ENCODE data around the gene TMEM14A.
"Not testable (repeated sequence)": the region's sequence is repeated elsewhere in the genome, so short reads cannot be mapped to it uniquely, and the experiment has no call there.

The TMEM14A gene

GRCh38 chr6:52706001-52706400 lies 35.1 kb downstream of the TMEM14A start:
- H2BK120ac ChIP-seq (ENCODE audit: low read depth, low read length): no peak overlapping the region
- H2BK15ac ChIP-seq (ENCODE audit: low read length): no peak overlapping the region
- H3K9ac ChIP-seq (ENCODE audit: low read depth, low read length, poor library complexity): no peak overlapping the region
- H2AK5ac ChIP-seq (ENCODE audit: low read depth, low read length): no peak overlapping the region
- H2BK12ac ChIP-seq (ENCODE audit: low read length): no peak overlapping the region
- no peaks in the 10 kb centered on the region for H3K4me1 ChIP-seq (ENCODE audit: control insufficient read depth in 2 of 2, insufficient read depth in 1 of 2, low read depth in 1 of 2, low read length in 2 of 2)
- H3K18ac ChIP-seq (ENCODE audit: low read length): no peak overlapping the region
- H2AFZ ChIP-seq (ENCODE audit: low read length): no peak overlapping the region
- no peaks in the 10 kb centered on the region for H3K9me3 ChIP-seq (replicated peaks in 1 of 2; ENCODE audit: control insufficient read depth in 2 of 2, insufficient read depth in 1 of 2, low read depth in 1 of 2, low read length in 2 of 2)
- H3K27ac ChIP-seq (replicated peaks; ENCODE audit: low read length): no peak overlapping the region
- H2BK5ac ChIP-seq (ENCODE audit: low read length): no peak overlapping the region
- H3K4me2 ChIP-seq (ENCODE audit: insufficient read depth, low read length, poor library complexity, severe bottlenecking): no peak overlapping the region
- no peaks in the 10 kb centered on the region for H3K36me3 ChIP-seq (replicated peaks in 1 of 2; ENCODE audit: control insufficient read depth in 2 of 2, insufficient read depth in 2 of 2, low read length in 2 of 2)
- H3K4me3 ChIP-seq (ENCODE audit: low read length in 2 of 2): no peak overlapping the region
- no peak overlapping the region for H4K91ac ChIP-seq (ENCODE audit: low read depth, low read length, poor library complexity)
- no peak overlapping the region for H3K14ac ChIP-seq (ENCODE audit: low read length)
- no peak for DNase-seq (ENCODE audit: low spot score)
- no CpG with 5 or more reads among the region's 3 CpGs for WGBS, 2 donors (ENCODE audit: extremely low coverage in 2 of 2, insufficient read length in 2 of 2, insufficient replicate concordance in 1 of 2)
- peaks cover 0 to 2% (median 0%) of the 10 kb centered on the region in 3 experiments for H3K27me3 ChIP-seq (ENCODE audit: control insufficient read depth in 3 of 3, insufficient read depth in 3 of 3, low read depth in 1 of 3, low read length in 3 of 3)
- no peak overlapping the region for H3K23ac ChIP-seq (ENCODE audit: low read depth, low read length, poor library complexity)
- no peak overlapping the region for H4K8ac ChIP-seq (ENCODE audit: low read depth, low read length)
- H3K79me1 ChIP-seq (ENCODE audit: low read depth, low read length): no peaks in the 10 kb centered on the region
- no peak overlapping the region for H3K4ac ChIP-seq (ENCODE audit: low read length)

- H2BK12ac ChIP-seq (ENCODE audit: low read length): no peak overlapping the region
Observed at GRCh38 chr6:52707963-52708680, 37.2 kb downstream of the TMEM14A start.

DNA sequence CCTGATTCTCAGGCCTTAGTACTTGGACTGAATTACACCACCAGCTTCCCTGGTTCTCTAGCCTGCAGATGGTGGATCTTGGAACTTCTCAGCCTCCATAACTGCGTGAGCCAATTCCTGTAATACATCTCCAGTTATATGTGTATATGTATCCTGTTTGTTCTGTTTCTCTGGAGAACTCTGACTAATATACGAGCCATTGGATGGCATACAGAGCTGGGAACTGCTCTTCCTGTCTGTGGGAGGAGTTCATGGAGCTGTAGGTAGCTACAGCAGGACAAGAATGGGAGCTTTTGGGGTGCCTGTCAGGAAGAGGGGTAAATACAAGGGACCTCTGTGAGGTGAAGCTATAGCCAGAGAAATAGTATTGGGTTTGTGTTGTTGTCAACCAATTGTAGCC lies 41.2 kb downstream of the TMEM14A start:
- Histone ChIP-seq H2AFZ (ENCODE audit: low read length) (no peak overlapping the region), H4K8ac (ENCODE audit: low read depth, low read length) (no peak overlapping the region), H2BK5ac (ENCODE audit: low read length) (no peak overlapping the region), H3K14ac (ENCODE audit: low read length) (no peak overlapping the region), H4K91ac (ENCODE audit: low read depth, low read length, poor library complexity) (no peak overlapping the region), H2BK12ac (ENCODE audit: low read length) (no peak overlapping the region), H3K9me3 (replicated peaks in 1 of 2; ENCODE audit: control insufficient read depth in 2 of 2, insufficient read depth in 1 of 2, low read depth in 1 of 2, low read length in 2 of 2) (no peaks in the 10 kb centered on the region), H2BK120ac (ENCODE audit: low read depth, low read length) (no peak overlapping the region), H3K79me1 (ENCODE audit: low read depth, low read length) (no peaks in the 10 kb centered on the region), H3K36me3 (replicated peaks in 1 of 2; ENCODE audit: control insufficient read depth in 2 of 2, insufficient read depth in 2 of 2, low read length in 2 of 2) (no peaks in the 10 kb centered on the region), H3K4ac (ENCODE audit: low read length) (no peak overlapping the region), H2AK5ac (ENCODE audit: low read depth, low read length) (no peak overlapping the region), H3K23ac (ENCODE audit: low read depth, low read length, poor library complexity) (no peak overlapping the region), H3K4me2 (ENCODE audit: insufficient read depth, low read length, poor library complexity, severe bottlenecking) (no peak overlapping the region), H3K9ac (ENCODE audit: low read depth, low read length, poor library complexity) (no peak overlapping the region), H3K27me3 (ENCODE audit: control insufficient read depth in 3 of 3, insufficient read depth in 3 of 3, low read depth in 1 of 3, low read length in 3 of 3) (no peaks in the 10 kb centered on the region), H3K18ac (ENCODE audit: low read length) (no peak overlapping the region), H3K4me3 (ENCODE audit: low read length in 2 of 2) (no peak overlapping the region), H3K27ac (replicated peaks; ENCODE audit: low read length) (no peak overlapping the region), H2BK15ac (ENCODE audit: low read length) (no peak overlapping the region), H3K4me1 (ENCODE audit: control insufficient read depth in 2 of 2, insufficient read depth in 1 of 2, low read depth in 1 of 2, low read length in 2 of 2) (no peaks in the 10 kb centered on the region)
- DNase-seq (ENCODE audit: low spot score): no peak
- WGBS, 2 donors (ENCODE audit: extremely low coverage in 2 of 2, insufficient read length in 2 of 2, insufficient replicate concordance in 1 of 2): no CpG with 5 or more reads among the region's 2 CpGs

More at GRCh38 chr6:52707963-52708680, 37.2 kb downstream of the TMEM14A start:
- no peak overlapping the region for H3K4me2 ChIP-seq (ENCODE audit: insufficient read depth, low read length, poor library complexity, severe bottlenecking)
- H3K4me3 ChIP-seq (ENCODE audit: low read length in 2 of 2): no peak overlapping the region
- H4K8ac ChIP-seq (ENCODE audit: low read depth, low read length): no peak overlapping the region
- no peaks in the 10 kb centered on the region for H3K4me1 ChIP-seq (ENCODE audit: control insufficient read depth in 2 of 2, insufficient read depth in 1 of 2, low read depth in 1 of 2, low read length in 2 of 2)
- no peaks in the 10 kb centered on the region for H3K36me3 ChIP-seq (replicated peaks in 1 of 2; ENCODE audit: control insufficient read depth in 2 of 2, insufficient read depth in 2 of 2, low read length in 2 of 2)
- H3K9me3 ChIP-seq (replicated peaks in 1 of 2; ENCODE audit: control insufficient read depth in 2 of 2, insufficient read depth in 1 of 2, low read depth in 1 of 2, low read length in 2 of 2): no peaks in the 10 kb centered on the region
- H2BK15ac ChIP-seq (ENCODE audit: low read length): no peak overlapping the region
- H2BK5ac ChIP-seq (ENCODE audit: low read length): no peak overlapping the region
- H3K9ac ChIP-seq (ENCODE audit: low read depth, low read length, poor library complexity): no peak overlapping the region
- H2BK120ac ChIP-seq (ENCODE audit: low read depth, low read length): no peak overlapping the region
- no peak overlapping the region for H3K18ac ChIP-seq (ENCODE audit: low read length)
- H2AFZ ChIP-seq (ENCODE audit: low read length): no peak overlapping the region
- no CpG with 5 or more reads among the region's 3 CpGs for WGBS, 2 donors (ENCODE audit: extremely low coverage in 2 of 2, insufficient read length in 2 of 2, insufficient replicate concordance in 1 of 2)
- H3K79me1 ChIP-seq (ENCODE audit: low read depth, low read length): no peaks in the 10 kb centered on the region
- H3K14ac ChIP-seq (ENCODE audit: low read length): no peak overlapping the region
- DNase-seq (ENCODE audit: low spot score): no peak
- peaks cover 0 to 2% (median 0%) of the 10 kb centered on the region in 3 experiments for H3K27me3 ChIP-seq (ENCODE audit: control insufficient read depth in 3 of 3, insufficient read depth in 3 of 3, low read depth in 1 of 3, low read length in 3 of 3)
- H3K4ac ChIP-seq (ENCODE audit: low read length): no peak overlapping the region
- no peak overlapping the region for H4K91ac ChIP-seq (ENCODE audit: low read depth, low read length, poor library complexity)
- no peak overlapping the region for H3K27ac ChIP-seq (replicated peaks; ENCODE audit: low read length)
- H3K23ac ChIP-seq (ENCODE audit: low read depth, low read length, poor library complexity): no peak overlapping the region
- H2AK5ac ChIP-seq (ENCODE audit: low read depth, low read length): no peak overlapping the region

DNA sequence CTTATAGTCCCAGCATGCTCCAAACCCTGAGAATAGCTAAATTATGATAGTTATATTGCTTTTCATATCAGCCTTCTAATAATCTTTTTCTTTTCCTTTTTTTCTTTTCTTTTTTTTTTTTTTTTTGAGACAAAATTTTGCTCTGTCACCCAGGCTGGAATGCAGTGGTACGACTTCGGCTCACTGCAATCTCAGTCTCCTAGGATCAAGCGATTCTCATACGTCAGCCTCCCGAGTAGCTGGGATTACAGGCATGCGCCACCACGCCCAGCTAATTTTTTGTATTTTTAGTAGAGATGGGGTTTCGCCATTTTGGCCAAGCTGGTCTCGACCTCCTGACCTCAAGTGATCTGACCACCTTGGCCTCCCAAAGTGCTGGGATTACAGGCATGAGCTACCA lies 43.8 kb downstream of the TMEM14A start:
- no CpG with 5 or more reads among the region's 9 CpGs for WGBS, 2 donors (ENCODE audit: extremely low coverage in 2 of 2, insufficient read length in 2 of 2, insufficient replicate concordance in 1 of 2)
- H3K14ac ChIP-seq (ENCODE audit: low read length); H3K9me3 ChIP-seq (replicated peaks in 1 of 2; ENCODE audit: control insufficient read depth in 2 of 2, insufficient read depth in 1 of 2, low read depth in 1 of 2, low read length in 2 of 2); H3K4me1 ChIP-seq (ENCODE audit: control insufficient read depth in 2 of 2, insufficient read depth in 1 of 2, low read depth in 1 of 2, low read length in 2 of 2); H3K4ac ChIP-seq (ENCODE audit: low read length); H3K9ac ChIP-seq (ENCODE audit: low read depth, low read length, poor library complexity); H3K27ac ChIP-seq (replicated peaks; ENCODE audit: low read length); H4K91ac ChIP-seq (ENCODE audit: low read depth, low read length, poor library complexity); DNase-seq (ENCODE audit: low spot score); H3K4me2 ChIP-seq (ENCODE audit: insufficient read depth, low read length, poor library complexity, severe bottlenecking); H2AK5ac ChIP-seq (ENCODE audit: low read depth, low read length); H3K23ac ChIP-seq (ENCODE audit: low read depth, low read length, poor library complexity); H3K18ac ChIP-seq (ENCODE audit: low read length); H3K27me3 ChIP-seq (ENCODE audit: control insufficient read depth in 3 of 3, insufficient read depth in 3 of 3, low read depth in 1 of 3, low read length in 3 of 3); H4K8ac ChIP-seq (ENCODE audit: low read depth, low read length); H2BK15ac ChIP-seq (ENCODE audit: low read length); H3K4me3 ChIP-seq (ENCODE audit: low read length in 2 of 2); H2BK5ac ChIP-seq (ENCODE audit: low read length); H2BK120ac ChIP-seq (ENCODE audit: low read depth, low read length); H2BK12ac ChIP-seq (ENCODE audit: low read length); H3K79me1 ChIP-seq (ENCODE audit: low read depth, low read length); H2AFZ ChIP-seq (ENCODE audit: low read length); H3K36me3 ChIP-seq (replicated peaks in 1 of 2; ENCODE audit: control insufficient read depth in 2 of 2, insufficient read depth in 2 of 2, low read length in 2 of 2): not testable (repeated sequence)

Measured in neuronal stem cell (in vitro differentiated cells).